Activated effector memory CD4-positive, alpha-beta T cell treated with Interleukin-2 at 50 U/mL for 16 hours (primary cell): ENCODE results near the gene RNF31.
"Not testable (repeated sequence)": the region's sequence is repeated elsewhere in the genome, so short reads cannot be mapped to it uniquely, and the experiment has no call there.

Experiments used
- DNase-seq: peaks from one replicate; pipeline ENCODE4 v3.0.0-alpha.2; 2020

RNF31 gene

DNA sequence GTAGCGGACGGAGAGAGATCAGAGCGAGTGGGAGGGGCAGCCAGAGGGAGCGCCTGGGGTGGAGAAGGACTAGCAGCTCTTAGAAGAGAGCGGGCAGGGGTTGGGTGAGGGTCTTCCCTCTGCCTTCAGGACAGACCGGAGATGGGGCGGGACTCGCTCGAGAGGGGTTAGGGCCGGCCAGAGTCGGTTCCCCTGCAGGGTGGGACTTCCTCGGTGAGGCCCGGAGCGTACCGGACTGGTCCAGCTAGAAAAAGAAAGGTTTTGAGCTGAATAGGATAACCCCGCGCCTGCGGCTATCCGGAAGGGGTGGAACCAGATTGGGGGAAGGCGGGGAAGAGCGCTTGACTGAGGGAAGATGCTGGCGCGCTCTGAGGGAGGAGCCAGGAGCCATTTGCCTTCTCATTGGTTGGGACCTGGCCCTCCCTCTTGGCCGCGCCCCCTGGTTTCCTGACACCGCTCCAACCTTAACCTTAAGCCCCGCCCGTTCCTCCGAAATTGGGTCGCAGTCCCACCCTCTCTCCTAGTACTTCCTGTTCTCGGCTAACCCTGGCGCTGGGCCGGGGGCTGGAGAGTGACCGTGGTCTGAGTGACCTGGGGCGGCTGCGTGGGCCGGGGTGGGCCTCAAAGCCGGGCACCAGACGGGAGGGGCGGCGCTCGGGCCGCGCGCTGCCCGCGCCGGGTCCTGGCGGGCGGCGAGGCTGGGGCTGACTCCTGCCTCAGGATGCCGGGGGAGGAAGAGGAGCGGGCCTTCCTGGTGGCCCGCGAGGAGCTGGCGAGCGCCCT, at the start of gene RNF31:
Gene RNF31, plus strand, starts transcription at position 521 of the 783 bp plus-strand sequence. Its CDS starts 201 bp downstream, at position 722.
- DNase-seq, result peak; percentile 97

DNA sequence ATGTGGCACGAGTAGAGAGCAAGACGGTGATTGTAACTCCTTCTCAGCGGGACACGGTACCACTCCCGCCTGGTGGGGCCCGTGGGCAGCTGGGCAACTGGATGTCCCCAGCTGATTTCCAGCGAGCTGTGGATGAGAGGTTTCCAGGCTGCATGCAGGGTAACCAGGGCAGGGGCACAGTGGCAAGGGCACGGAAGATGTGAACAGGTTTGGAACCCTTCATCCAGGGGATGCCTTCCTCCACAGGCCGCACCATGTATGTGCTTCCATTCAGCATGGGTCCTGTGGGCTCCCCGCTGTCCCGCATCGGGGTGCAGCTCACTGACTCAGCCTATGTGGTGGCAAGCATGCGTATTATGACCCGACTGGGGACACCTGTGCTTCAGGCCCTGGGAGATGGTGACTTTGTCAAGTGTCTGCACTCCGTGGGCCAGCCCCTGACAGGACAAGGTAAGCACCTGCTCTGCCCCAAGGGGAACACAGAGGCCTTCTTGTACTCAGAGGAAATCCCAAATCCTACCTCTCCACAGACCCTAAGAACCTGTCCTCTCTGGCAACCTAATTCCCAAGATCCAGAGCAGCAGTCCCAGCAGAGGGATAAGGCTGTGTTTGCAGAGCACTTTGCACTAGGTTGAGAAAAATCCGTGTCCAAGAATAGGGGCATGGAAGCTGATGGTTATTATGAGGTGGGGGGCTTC, 48.9 kb upstream of the RNF31 start:
- DNase-seq, result no peak

DNA sequence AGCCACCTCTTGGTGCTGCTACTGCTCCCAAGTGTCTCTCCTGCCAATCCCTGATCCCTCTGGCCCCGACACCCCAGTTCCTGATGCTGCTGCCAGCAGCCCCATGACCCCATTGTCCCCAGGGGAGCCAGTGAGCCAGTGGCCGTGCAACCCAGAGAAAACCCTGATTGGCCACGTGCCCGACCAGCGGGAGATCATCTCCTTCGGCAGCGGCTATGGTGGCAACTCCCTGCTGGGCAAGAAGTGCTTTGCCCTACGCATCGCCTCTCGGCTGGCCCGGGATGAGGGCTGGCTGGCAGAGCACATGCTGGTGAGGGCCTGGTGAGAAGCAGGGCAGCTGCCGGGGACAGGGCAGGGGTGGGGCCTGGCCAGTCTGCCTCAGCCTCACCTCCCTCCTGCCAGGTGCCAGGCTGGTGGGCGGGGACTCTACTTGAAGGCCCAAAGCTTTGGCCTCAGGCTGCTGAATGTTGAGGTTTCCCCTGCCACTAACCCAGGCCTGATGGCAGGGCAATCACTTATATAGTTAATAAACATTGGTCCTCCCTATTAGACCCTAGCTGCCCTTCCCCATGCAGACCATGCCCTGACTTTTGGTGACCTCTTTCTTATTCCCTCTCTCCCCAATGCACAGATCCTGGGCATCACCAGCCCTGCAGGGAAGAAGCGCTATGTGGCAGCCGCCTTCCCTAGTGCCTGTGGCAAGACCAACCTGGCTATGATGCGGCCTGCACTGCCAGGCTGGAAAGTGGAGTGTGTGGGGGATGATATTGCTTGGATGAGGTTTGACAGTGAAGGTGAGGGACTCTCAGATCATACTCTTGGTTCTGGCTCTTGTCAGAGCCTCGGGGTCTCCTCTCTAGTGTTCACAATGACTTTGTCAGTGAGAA, 48.1 kb upstream of the RNF31 start:
- DNase-seq, result no peak

DNA sequence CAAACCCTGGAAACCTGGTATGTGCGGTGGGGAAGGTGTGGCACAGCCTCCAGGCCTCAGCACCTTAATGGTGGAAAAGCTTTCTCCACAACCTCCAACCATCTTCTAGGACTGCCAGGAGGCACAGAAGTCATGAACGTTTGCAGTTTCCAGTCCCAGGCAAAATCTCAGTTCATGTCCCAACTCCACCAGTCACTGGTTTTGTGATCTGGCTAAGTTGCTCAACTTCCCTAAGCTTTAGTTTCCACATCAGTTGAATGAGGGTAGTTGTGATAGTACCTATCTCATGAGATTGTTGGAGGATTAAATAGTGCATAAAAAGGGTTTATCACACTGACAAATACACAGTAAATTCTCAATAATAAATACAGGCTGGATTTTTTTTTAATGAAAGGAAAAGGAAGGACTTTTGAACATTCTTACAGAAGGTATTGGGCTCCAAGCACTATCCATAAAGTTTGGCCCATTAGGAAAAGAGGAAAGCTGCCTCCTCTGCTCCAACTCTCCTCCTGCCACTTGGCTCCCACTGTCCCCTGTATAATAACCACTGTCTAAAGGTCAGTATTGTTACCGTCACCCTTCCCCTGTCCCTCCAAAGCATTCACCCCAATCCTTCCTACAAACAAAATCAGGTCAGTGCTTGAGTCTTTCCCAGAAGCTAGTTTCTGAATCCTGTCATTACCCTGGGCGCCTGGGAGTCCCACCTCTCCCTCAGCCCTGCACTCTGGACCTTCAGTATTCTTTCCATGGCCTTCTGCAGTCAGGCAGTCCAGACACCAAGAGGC, 46.9 kb upstream of the RNF31 start:
- DNase-seq, result no peak

DNA sequence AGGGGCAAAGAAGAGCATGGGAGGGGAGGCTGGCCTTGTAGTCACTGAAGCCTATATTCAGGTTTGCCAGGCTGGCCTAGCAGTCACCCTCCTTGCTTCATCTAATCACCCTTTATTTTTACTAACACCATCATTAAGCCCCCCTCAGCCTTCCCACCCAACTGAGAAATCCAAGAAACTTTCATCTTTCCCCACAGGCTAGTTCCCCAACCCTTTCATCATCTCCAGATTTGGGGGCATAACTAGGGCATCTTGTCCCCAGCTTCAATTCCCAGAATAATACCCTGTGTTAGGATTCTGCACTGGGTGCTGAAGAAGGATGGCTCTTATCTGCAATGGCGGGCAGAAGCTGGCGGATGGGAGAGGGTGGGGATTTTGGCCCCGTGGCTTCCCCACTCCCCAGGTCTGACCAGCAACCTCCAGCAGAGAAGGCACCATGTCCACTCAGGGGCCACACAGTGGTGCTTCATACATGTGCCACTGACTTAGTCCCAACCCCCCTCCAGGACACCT, 46.3 kb upstream of the RNF31 start:
- DNase-seq, result no peak

DNA sequence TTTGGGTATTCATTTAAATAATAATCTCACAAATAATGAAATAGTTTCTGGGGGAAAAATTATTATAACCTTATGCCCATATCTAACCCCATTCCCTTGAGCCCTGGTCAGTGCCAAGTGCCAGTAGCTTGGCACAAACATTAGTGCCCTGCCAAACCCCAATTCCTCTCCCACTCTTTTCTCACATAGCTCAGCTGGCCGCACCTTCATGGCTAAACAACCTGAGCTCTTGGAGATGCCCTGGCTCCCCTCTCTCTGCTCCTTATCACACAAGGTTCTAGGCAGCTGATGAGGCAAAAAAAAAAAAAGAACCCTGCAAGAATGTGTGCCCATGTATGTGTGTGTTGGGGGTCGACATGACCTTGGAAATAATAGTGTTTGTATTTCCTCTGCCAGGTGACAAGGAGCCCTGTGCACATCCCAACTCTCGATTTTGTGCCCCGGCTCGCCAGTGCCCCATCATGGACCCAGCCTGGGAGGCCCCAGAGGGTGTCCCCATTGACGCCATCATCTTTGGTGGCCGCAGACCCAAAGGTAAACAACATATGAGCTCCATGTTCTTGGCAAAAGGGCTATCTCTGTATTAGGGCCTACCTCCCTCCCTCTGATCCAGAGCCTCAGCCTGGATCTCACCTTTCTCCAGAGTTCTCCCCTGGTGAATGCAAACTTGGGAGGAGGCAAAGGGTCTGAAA, 44.8 kb upstream of the RNF31 start:
- no peak for DNase-seq

DNA sequence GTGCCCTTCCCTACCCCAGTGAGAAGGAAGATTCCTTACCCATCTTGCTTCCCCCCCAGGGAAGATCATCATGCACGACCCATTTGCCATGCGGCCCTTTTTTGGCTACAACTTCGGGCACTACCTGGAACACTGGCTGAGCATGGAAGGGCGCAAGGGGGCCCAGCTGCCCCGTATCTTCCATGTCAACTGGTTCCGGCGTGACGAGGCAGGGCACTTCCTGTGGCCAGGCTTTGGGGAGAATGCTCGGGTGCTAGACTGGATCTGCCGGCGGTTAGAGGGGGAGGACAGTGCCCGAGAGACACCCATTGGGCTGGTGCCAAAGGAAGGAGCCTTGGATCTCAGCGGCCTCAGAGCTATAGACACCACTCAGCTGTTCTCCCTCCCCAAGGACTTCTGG, 43.8 kb upstream of the RNF31 start:
- DNase-seq, result no peak

DNA sequence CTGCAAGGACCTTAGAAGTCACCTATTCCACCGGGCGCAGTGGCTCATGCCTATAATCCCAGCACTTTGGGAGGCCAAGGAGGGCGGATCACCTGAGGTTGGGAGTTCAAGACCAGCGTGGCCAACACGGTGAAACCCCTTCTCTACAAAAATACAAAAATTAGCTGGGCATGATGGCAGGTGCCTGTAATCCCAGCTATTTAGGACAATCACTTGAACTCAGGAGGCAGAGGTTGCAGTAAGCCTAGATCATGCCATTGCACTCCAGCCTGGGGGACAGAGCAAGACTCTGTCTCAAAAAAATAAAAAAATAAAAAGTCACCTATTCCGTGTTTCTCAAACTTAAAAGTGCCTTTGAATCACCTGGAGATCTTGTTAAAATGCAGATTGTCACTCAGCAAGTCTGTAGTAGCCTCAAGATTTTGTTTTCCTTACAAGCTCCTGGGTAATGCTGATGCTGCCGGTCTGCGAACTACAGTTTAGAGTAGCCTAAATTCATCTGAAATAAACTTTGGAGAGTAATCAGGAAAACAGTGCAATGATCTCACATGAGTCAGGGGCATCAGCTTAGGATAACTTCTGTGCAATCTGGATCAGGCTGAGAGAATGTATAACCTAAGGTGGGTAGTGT, 41.6 kb upstream of the RNF31 start:
- DNase-seq, result not testable (repeated sequence)

DNA sequence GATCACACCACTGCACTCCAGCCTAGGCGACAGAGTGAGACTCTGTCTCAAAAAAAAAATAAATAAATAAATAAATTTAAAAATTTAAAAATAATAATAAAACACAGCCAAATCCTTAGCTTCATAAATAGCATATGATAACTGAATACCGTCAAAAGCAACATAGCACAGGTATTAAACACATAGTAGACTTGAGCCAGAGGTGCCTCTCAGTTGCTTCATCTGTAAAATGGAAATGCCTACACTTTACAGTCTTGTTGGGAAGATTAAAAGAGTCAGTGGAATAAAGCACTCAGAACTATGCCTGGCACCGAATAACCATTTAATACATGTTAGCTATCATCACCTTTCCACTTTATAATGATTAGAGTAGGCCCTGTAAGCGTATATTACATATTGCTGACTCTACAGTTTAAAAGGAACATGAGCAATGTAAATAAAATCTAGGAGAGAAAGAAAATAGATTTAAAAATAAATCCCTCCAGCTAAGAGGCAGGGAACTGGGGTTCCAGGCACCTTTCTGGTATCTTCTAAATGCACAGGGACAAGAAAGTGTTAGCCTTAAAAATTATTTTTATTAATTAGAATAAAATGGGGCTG, 40.5 kb upstream of the RNF31 start:
- DNase-seq, result no peak

DNA sequence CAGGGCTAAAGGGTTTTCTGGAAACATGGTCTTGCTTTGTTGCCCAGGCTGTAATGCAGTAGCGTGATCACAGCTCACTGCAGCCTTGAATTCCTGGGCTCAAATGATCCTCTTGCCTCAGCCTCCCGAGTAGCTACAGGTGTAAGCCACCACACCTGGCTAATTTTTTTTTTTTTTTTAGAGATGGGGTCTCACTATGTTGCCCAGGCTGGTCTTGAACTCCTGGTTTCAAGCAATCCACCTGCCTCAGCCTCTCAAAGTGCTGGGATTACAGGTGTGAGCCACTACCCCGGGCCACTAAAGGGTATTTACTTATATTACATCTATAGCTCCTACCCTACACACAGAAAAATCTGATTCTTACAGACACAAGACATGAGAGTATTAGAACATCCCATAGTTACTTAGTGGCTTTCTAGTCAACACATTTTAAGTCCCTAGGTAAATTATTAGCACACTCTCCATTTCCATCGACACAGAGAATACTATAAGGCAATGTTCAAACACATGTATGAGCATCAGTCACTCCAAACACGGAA, 38.9 kb upstream of the RNF31 start:
- DNase-seq, result no peak

DNA sequence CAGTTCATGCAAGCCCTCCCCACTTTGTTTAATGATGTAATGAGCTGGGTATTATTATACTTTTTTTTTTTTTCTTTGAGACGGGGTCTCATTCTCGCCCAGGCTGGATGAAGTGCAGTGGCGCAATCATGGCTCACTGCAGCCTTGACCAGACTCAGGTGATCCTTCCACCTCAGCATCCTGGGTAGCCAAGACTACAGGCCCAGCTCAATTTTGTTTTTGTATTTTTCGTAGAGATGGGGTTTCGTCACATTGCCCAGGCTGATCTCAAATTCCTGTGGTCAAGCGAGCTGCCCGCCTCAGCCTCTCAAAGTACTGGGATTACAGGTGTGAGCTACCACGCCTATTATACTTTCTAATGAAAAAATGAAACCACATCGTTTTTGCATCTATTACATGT, 37.2 kb upstream of the RNF31 start:
- DNase-seq, result no peak

DNA sequence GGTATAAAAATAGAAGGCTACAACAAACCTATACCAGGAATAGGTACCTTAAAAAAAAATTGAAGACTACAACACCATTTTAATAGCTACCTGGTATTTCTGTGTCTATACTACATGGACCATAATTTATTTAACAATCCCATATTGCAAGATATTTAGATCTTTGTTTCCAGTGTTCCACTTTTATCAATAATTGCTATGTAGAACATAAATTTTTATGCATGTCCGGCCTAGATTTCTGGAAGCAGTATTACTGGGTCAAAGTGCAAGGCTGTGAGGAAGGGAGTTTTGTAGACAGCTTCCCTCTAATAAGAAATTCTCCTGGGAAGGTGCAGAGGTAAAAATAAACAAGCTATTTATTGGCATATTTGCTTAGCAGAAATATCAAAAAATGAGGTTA, 36.8 kb upstream of the RNF31 start:
- no peak for DNase-seq

DNA sequence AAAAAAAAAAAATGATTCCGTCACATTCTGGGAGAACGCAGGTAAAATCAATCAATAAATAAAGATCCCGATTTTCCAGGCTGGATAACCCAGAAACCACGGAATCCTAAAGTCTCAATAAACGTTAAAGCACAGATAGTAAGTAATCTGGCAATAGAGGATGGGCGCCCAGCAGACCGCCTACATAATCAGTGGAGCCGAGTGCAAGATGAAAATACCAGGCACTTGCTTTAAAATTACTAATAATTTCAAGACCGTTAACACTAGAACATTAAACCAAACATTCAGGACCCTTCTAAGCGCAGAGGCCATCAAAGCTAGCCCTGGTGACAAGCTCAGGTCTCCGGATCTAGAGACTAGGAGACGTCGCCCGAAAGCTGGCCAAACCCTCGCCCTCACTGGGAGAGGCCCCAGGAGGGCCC, 33.9 kb upstream of the RNF31 start:
- DNase-seq, result no peak

DNA sequence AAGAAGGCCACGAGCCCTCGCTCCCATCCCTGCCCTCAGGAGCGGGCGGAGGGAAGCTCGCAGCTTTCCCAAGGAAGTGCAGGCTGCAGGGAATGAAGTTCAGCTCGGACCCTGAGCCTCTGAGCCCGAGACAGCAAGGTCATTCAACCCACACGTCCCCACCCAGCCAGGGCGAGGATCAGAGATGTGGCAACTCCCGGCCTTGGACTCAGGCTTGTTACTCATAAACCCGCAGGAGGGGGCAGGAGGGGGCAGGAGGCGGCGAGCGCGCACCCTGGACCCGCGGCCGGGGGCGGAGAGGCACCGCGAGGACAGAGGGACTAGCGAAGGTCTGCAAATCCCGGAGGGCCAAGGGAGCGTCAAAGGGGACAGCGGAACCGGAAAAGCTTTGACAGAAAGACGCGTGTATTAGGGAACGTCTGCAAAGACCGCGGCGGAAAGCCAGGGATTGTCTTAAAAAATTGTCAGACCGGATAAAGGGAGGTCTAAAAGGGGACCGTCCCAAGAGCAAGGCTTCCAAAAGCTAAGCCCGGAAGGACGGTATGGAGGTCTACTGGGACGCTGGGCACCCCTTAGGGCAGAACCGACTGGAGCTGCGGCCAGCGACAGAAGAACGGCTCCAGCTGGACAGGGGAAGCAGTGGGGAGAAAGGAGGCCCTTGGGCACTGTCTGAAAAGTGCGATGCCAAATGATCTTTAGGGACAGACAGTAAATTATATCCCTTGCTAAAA, 33.3 kb upstream of the RNF31 start:
- peak; percentile 75 for DNase-seq

DNA sequence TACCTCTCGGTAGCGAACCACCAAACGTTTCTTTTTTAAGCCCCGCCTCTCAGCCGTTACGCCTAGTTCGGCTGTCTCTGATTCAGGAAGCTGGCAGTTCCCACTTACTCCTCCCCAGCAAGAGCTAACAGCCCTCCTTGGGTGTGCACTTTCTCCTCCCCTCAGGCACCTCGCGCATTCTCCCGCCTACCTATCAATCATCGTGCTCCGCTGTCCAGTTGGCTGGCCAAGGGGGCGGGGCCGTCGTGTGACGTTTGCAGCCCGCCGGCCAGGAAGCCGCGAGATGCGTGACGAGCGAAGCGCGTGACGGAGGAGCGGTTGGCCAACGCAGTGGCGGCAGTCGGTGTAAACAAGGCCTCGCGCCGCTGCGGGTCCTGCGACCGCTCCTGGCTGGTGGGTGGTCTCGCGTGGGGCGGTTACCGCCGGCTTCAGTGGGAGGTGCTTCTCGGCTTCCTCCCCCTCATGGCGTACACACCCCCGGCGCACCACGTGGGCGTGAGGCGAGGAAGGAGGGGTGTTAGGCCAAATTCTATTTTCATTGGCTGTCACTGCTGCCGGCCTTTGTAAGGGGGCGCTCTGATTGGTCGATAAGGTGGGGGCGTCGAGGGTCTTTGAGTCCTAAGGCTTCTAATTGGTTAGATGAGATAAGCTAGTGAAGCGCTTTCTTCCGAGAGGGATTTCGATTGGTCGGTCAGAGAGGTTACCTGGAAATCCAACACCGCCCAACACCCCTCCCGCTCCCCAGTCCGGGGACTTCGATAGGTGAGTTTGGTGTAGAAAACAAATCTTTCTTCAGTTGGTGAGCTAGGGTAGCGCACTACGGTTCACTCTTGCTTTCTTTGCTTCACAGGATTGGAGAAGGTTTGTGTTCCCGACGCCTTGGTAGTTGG, 32.5 kb upstream of the RNF31 start, which contains the start of the genes DCAF11 and NRL:
Gene DCAF11, plus strand, starts transcription at position 246 of the 890 bp plus-strand sequence. CDS start 818 bp downstream, outside the sequence.
Gene NRL, minus strand, starts transcription at position 418 of the 890 bp plus-strand sequence. CDS start 32,101 bp downstream, outside the sequence.
- DNase-seq, result peak; percentile 98

DNA sequence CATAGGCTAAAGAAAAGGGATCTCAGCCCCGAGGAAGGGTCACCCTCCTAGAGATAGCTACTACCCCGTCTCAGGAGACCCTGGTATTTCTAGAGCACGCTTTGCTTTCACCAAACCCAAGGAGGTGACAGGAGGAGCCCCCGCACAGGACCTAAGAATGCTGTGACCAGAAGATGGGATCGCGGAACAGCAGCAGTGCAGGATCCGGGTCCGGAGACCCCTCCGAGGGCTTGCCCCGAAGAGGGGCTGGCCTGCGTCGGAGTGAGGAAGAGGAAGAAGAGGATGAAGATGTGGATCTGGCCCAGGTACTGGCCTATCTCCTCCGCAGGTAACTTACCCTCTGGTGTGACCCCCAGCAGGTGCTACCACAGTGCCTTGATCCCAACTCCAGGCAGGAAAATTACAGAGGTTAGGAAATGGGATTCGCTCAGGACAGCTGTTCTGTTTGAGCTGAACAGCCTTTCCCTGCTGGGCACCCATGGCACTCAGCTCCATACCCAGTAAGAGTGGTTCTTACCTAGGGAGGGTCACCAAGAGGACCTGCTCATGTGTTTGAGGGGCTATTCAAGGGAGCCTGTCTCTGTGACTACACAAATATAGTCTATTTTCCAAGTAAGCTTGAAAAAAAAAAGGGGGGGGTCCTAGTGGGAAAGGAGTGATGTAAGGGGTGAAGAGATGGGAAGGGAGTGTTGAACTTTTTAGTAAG, 31.7 kb upstream of the RNF31 start:
- no peak for DNase-seq

DNA sequence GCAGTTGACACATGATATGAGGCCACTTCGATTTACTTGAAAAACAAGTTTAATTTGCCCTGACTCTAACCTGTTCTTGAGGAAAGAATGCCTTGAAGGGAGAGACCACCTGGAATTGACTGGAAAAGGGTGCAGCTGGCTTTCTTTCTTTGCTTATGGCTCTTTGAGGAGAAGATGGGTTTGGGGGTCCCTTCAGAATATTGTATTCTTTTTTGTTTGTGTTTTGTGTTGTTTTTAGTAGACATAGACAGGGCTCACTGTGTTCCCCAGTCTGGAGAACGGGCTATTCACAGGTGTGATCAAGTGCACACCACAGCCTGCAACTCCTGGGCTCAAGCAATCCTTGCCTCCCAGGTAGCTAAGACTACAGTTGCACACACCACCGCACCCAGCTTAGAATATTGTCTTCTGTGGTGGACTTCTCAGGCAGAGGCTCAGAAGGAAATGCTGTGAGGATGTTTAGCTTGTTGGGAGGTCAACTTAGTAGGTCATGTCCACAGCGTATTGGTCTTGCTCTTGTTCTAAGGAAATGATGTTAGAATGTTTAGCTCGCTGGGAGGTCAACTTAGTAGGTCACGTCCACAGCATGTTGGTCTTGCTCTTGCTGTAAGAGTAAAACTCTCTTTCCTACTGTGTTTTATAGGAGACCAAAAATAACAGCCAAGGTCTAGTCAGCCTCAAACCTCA, 31.0 kb upstream of the RNF31 start:
- no peak for DNase-seq
